GM21515 (cell line): ENCODE results near the gene GMNN.

ENCODE experiments used
- ATAC-seq: cut with Tn5 transposase; IDR thresholded peaks from one replicate; pipeline ENCODE4 v1.9.1; 2021; ENCODE audit not compliant: unreplicated experiment

GMNN gene

GRCh38 chr6:24799541-24799915 lies 24.8 kb downstream of the GMNN start:
- ATAC-seq, result no peak

GRCh38 chr6:24802271-24803059 lies 27.7 kb downstream of the GMNN start:
- ATAC-seq, result no peak

DNA sequence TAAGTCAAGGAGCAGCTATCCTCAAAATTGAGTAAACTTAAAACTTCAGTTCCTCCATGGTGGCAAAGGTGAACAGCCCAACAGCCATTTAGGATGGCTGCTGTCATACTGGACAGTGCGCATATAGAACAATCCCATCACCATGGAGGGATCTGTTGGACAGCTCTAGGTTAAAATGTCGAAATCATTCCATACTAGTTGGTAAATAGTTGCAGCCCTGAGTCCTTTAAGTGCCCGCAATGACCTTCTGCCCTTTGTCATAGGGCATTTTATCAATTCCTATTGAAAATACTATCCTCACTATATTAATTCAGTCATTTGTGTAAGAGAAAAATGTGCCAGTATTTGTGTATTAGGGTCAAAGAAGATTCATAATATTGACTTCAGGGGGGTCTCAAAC lies 32.8 kb downstream of the GMNN start:
- ATAC-seq, result no peak

GRCh38 chr6:24809728-24810127 lies 35.0 kb downstream of the GMNN start:
- ATAC-seq, result no peak

- no peak for ATAC-seq
Measured at GRCh38 chr6:24818346-24818745, 43.6 kb downstream of the GMNN start.

DNA sequence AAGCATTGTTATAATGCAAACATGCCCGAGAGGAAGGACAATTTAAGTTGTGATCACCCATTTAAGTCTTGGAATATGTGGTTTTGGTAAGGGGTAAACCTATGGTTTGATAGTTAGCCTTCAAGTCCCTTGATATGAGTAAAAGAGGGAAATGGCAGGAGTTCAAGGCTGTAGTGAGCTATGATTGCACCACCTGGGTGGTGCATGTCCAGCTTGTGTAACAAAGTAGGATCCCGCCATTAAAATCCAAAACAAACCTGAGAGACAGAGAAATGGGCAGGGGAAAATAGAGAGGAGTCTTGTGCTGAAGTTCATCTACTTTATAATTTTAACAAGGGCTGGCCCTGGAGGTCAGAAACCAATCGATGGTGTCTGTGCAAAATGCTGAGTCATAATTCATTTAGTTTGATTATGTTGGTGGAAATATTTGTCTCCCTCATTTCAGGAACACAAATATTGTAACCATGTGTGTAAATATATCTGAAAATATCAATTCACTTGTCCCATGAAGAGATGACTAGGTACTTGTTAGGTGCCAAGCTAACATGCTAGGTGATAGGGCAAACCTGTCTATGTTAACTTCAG lies 47.2 kb downstream of the GMNN start:
- no peak for ATAC-seq

GRCh38 chr6:24822696-24823095 lies 48.0 kb downstream of the GMNN start:
- ATAC-seq, result no peak

DNA sequence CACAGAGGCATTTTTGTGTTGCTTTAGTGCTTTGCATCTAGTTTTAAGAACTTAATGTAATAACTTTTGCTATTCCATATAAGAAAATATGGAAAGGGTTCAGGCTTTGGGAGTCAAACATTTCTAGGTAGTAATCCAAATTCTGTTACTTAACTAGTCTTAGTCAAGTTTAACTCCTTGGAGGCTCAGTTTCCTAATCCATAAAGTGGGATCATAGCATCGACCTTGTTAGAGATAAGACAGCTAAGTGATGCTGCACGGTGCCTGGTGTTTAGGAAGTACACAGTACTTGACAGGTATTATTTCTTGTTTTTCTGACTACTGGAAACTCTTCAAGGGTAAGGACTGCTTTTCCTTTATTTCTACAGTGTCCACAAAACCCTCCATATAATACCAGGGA lies 48.4 kb downstream of the GMNN start:
- ATAC-seq, result no peak

DNA sequence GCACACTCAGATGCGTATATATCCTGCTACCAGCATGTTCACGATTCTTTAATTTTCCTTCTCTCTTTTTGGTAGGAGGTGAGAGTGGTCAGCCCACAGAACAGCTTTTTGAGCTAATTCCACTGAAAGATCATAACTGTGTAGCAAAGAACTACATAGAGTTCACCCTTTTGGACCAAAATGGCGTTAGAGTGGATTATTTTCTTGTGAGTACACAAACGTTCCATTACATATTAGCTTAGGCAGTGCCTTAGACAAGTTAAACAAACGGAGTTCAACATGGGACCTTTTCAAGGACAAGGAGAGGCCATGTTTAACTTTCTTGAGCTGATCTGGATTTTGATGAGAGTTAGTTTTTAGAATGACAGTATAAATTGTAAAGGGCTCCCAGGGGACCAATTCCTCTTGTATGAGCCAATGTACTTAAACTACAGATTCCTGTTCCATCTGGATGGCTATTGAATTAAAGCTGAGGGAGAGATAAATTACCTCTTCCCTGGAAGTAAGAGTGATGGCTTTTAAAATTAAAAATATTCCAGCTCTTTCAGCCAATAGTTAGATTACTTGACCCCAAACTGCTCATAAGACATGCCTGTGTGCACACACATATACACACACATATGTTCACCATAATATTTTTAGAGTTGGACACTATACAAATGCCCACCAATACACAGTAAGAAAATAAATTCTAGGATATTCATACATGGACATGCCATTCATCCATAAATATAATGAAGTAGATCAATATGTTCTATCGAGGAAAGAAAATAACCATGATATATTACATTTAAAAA lies 49.6 kb downstream of the GMNN start:
- no peak for ATAC-seq

- ATAC-seq, result no peak
Measured at GRCh38 chr6:24825130-24825630, 50.4 kb downstream of the GMNN start.

DNA sequence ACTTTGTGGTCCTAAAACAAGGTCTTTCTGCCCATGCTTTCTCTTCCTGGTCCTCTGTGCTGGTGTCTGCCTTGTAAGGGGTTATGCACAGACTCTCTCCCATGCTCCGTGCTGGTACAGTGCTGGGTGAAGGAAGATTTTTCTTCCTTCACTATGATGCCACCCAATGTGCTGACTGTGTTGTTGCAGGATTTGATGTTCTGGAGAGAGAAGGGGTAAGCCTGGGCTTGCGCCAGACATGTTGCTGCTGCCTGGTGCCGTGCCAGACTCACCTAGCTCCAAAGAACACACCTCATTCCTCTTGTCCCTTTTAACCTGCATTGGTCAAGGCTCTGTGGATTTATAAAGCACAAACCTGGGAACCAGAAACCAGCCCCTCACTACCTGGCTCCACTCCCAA lies 52.4 kb downstream of the GMNN start:
- no peak for ATAC-seq

GRCh38 chr6:24827970-24828369 lies 53.2 kb downstream of the GMNN start:
- ATAC-seq, result no peak

GRCh38 chr6:24829657-24830056 lies 54.9 kb downstream of the GMNN start:
- ATAC-seq, result no peak

GRCh38 chr6:24831771-24832716 lies 57.3 kb downstream of the GMNN start:
- ATAC-seq, result no peak

- ATAC-seq, result no peak
Measured at GRCh38 chr6:24832794-24833193, 58.1 kb downstream of the GMNN start.

- ATAC-seq, result no peak
Measured at GRCh38 chr6:24833711-24834386, 59.1 kb downstream of the GMNN start.
